Measurements from ENCODE around the gene KANK2. TPM values are rescaled to one million over a fixed set of nuclear protein-coding genes. Genes with fewer than 3 reads are reported as not detected.

Gene KANK2
- 137 and 277 TPM in 2 replicates for total RNA-seq

DNA sequence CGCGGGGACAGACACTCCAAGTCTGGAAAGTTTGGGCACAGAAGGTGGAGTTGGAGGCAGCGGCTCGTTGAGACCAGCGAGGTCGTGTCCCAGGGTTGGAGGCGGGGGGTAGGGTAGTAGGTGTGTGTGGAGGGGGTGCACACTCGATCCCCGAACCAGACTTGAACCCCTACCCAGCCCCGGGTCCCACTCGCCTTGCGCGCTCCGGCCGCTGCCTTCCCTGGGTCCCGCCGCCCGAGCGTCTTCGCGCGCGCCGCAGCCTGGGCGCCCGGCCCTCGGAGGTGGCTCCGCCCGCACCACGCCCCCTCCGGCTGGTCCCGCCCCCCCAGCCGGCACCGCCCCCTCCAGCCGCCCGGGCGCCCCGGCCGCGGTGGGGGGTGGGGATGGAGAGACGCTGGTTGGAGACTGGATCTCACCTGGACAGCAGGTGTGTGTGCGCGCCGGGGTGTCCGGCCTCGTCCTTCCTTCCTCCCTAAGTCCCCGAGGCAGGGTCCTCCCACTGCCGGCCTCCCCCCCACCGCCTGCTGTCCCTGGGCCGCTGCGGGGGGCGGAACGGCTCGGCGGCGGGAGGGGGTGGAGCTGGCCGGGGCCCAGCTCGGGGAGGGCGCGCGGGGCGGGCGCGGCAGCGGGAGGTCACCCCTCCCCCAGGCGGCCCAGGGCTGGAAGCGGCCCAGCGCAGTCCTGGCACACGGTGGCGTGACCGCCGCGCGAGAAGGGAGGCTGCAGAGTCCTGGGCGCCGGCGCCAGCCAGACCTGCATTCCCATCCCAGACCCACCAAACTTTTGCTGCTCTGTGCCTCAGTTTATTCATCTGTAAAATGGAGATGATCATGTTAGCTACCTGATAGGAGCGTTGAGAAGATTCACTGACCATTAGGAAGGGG is at the start of gene KANK2:
Gene KANK2 (minus strand): TSS at position 255 of the 884 bp plus-strand sequence. CDS start 3,034 bp downstream, outside the sequence.

GRCh38 chr19:11239377-11240000 is 42.1 kb upstream of the KANK2 start, which contains the start of gene ANGPTL8:
ANGPTL8 (plus strand) TSS chr19:11239619; CDS start chr19:11239638, 19 bp downstream.

DNA sequence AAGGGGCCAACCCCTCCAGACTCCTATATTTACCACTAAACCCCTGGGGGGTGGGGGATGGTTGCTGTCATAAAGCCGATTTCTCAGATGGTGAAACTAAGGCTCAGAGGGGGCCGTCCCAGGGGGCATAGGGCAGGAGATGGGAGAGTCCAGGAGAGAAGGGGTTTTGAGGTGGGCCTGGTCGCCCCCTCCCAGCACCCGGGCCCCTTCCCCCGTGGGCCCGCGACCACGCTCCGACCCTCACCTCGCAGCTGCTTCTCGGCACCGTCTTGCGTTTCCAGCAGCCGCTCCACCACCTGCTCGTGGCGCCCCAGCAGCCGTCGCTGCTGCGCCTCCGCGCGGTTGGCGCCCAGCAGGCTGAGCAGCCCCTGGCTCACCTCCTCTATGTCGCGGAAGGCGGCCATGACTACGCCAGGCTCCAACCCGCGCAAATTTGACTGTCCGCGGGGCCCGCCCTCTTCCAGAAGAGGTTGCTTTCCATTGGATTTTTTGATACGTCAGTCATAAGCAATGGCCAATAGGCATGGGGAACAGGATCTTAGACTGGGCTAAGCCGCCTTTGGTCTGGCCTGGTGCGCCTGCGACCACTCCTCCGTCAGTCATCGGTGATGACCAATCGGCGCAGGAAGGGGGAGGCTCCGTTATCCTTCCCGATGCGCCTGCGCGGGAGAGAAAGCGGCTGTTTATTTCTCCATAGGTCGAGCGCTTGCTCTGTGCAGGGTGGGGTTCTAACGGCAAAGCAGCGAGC is 41.8 kb downstream of the KANK2 start, which contains the start of gene SPC24:
Gene SPC24 (minus strand): TSS at position 410 of the 748 bp plus-strand sequence. CDS start 6 bp downstream, at position 404.

Other genes starting within 250 kb of the KANK2 start
- gene SMARCA4, start 236.5 kb downstream of the KANK2 start, total RNA-seq, result 35.0 and 38.8 TPM in 2 replicates
- 241 and 268 TPM in 2 replicates for gene LDLR, start 108.1 kb downstream of the KANK2 start, total RNA-seq
- gene SPC24, start 41.8 kb downstream of the KANK2 start, total RNA-seq, result 9.6 and 14.8 TPM in 2 replicates
- gene ANGPTL8, start 42.1 kb upstream of the KANK2 start, total RNA-seq, result 0.18 TPM in 1 of 2 replicates, not detected in the other
- 5.0 and 7.0 TPM in 2 replicates for gene DOCK6, start 65.0 kb upstream of the KANK2 start, total RNA-seq
- gene TSPAN16, start 98.6 kb upstream of the KANK2 start, total RNA-seq, result not detected in 2 replicates
- 16.2 and 22.2 TPM in 2 replicates for gene RAB3D, start 142.1 kb upstream of the KANK2 start, total RNA-seq
- 92.3 and 93.8 TPM in 2 replicates for gene TMEM205, start 148.7 kb upstream of the KANK2 start, total RNA-seq
- 7.0 and 9.6 TPM in 2 replicates for gene CCDC159, start 149.0 kb upstream of the KANK2 start, total RNA-seq
- 10.0 and 13.0 TPM in 2 replicates for gene PLPPR2, start 157.9 kb upstream of the KANK2 start, total RNA-seq
- 0.37 and 0.43 TPM in 2 replicates for gene SWSAP1, start 177.1 kb upstream of the KANK2 start, total RNA-seq
- 3.8 and 6.0 TPM in 2 replicates for gene EPOR, start 186.8 kb upstream of the KANK2 start, total RNA-seq
- gene RGL3, start 221.8 kb upstream of the KANK2 start, total RNA-seq, result 1.4 TPM in 2 replicates
- 0.18 and 0.28 TPM in 2 replicates for gene ODAD3, start 237.6 kb upstream of the KANK2 start, total RNA-seq
- 106 and 160 TPM in 2 replicates for gene PRKCSH, start 238.1 kb upstream of the KANK2 start, total RNA-seq

All from smooth muscle cell of bladder (primary cell).